HG02623 (cell line): ENCODE data around the gene CAPN2.

Experiments used
- ATAC-seq: cut with Tn5 transposase; IDR thresholded peaks from one replicate; pipeline ENCODE4 v1.9.1; 2021; ENCODE audit warnings: moderate library complexity; ENCODE audit not compliant: unreplicated experiment

CAPN2 gene

DNA sequence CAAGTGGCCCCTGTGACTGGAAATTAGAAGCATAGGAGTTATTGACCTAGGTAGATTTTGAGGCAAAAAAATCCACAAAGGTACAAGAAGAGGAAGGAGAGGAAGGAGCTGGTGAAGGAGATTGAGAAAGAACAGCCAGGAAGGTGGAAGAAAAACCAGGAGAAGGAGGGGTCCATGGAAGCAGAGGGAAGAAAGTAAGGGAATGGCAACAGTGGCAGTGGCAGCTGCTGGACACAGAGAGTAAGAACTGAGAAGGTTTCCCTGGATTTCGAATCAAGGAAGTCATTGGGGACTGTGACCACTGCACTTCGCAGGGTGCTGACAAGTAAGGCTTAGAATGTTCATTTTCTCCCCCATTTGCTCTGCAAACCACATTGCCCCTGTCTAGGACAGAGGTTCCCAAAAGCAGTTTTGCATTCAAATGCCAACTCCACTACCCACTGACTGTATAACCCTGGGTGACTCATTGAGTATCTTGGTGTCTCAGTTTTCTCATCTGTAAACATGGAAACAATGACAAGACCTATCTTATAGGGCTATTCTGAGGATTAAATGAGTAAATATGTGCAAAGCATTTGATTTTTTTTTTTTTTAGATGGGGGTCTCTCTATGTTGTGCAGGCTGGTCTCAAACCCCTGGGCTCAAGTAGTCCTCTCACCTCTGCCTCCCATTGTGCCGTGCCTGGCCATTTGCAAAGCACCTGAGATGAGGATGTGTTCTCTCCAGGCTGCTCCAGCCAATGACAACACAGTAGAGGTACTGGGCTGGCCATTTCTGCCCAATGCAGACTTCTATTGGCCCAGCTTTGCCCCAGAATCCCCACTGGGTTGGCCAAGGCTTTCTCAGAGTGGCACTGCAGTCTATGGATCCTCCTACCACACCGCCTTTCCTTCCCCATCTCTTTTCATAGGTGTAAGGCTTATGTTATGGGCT lies 9.3 kb upstream of the CAPN2 start:
- no peak for ATAC-seq

DNA sequence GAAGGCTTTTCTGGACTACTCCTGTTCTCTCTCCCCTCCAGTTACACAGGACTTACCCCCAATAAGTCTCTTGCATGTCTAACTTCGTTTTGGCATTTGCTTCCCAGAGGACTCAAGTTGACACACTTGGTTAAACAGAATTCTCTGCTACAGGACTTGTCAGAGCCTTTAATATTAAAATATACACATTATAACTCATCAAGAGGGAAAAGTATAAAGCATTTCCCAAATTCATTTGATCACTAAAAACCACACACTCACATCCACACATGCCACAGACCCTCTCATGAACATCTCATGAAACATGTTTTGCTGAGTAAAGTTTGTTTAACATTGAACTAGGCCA lies 8.7 kb upstream of the CAPN2 start:
- ATAC-seq, result no peak

DNA sequence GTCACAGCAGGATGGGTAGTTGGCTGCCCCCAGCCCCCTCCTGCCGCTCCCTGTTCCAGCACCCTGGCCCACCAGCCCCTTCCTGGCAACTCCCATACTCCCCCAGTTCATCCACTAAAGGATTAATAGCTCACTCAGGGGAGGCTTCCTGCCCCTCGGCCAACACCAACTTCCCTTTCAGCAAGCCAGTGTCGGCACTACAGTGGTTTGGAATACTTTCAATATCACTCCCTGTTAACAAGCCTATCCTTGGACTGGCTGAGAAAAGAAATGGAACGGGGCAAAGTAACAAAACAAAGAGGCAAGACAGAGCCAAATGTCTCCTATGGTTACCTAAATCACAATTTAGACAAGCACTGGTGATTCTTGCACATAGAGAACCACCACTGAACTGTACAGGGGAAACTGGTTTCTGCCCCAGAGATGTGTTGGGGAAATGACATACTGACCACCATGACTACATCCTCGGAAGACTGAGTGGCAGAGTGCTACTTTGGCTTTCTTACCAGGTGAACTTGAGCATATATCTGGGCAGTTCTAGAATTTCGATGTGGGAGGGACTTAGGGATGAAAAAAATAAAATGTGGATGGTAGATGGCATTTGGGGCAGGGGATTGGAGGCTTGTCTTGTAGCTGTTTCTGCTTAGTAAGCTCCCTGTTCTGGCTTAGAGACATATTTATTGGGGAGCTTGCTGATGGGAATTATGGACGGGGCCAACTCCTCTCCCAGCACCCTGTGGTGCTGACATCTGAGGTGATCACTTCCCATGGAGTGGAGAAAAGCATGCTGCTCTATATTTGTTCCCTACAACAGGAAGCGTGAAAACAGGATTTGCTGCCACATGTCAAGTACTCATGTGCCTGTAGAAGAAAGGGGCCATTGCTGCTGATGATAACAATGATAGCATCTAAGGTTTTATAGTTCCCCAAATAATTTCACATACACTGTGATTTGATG lies 7.1 kb upstream of the CAPN2 start:
- no peak for ATAC-seq

DNA sequence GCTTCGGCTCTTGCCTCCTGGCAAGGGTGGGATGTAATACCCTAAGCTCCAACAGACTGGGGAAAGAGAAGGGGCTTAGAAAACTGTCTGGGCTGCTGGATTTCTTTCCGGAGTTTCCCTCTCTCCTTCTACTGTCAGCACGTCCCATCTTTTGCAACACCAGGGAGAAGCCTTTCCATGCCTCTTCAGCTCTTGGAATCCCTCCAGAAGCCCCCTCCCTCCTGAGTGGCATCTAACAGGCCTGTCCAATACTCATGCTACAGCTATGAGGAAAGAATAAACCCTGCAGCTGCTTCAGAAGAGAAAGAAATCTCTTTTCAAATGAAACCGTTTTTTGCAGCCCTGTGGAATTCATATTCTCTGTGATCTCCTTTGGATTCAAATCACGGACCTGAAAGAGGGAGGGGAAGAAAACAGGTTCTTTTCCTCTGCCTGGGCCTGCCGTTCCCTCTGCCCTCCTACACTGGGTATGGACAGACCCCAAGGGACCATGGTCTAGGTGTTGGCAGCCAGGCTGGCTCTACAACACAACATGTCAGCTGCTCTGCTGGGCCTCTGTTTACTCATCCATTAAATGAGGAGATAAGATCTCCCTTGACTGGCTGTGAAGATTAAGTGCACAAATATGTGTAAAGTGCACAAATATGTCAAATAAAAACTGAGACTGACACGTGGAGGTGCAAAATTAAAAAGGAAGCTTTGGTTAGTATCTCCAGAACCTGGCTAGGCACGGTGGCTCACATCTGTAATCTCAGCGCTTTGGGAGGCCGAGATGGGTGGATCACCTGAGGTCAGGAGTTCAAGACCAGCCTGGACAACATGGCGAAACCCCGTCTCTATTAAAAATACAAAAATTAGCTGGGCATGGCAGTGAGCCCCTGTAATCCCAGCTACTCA lies 6.0 kb upstream of the CAPN2 start:
- no peak for ATAC-seq

DNA sequence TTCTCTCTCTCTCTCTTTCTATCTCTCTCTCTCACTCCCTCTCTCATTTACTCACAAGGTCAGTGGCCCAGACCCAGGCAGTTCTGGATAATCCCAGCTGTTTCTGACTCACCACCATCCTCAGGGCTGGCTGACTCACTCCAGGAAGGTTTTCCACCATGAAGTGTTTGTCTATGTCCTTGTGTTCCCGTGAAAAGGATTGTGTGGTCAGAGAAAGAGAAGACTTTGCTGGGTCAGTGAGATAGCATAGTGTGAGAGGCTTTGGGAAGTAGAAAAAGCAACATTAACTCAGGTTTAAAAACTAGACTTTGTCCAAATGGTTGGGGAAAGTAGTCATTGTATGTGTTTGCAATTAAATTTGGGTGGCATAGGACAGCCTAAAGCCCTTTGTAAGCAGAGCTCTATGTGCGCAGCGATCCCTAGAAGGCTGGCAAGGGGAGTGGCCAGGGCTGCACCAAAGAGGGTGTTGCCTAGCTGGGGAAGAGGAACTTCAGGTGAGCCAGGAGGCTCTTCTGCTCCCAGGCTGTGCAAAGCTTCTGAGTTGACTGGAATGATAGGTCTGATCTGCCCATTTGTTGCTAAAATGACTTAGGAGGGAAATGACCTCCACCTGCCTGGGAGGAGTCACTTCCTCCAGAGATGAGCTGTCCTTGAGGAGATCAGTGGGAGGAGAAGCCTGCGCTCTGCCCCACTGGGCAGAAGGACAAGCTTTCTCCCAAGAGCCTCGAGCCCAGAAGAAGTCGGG lies 4.9 kb upstream of the CAPN2 start:
- no peak for ATAC-seq

DNA sequence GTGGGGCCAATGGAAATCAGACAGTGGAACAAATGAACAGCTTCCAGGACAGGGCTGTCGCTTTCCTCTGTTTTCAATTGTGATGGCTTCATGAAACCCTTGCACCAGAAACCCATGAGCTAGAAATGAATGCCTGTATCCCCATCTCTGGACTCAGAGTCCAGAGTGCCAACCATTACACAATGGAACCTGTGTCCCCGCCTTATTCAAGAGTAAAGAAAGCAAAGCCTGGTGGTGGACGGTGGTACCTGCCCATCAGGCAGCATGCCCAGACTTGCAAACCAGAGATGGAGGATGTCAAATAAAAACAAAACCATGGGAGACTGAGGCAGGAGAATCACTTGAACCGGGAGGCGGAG lies 4.4 kb upstream of the CAPN2 start:
- ATAC-seq, result no peak

DNA sequence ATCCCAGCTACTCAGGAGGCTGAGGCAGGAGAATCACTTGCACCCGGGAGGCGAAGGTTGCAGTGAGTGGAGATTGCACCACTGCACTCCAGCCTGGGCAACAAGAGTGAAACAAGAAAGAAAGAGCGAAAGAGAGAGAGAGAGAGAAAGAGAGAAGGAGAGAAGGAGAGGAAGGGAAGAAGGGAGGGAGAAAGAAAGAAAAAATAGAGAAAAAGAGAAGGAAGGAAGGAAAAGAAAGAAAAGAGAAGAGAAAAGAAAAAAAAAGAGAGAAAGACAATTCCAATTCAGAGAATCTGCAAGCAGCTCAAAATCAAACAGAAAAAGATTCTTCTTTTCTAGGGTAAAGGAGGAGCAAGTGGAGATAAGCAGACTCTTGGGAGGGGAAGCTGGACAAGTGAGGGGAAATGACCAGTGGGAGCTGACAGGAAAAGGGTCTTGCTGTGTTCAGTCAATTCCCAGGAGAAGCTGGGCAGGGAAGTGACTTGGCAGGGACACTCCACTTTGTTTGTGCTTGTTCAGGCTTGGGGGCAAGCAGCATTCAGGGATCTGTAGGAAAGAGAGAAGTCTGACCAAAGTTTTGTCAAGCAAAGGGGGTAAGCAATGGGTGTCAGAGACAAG lies 3.6 kb upstream of the CAPN2 start:
- no peak for ATAC-seq

DNA sequence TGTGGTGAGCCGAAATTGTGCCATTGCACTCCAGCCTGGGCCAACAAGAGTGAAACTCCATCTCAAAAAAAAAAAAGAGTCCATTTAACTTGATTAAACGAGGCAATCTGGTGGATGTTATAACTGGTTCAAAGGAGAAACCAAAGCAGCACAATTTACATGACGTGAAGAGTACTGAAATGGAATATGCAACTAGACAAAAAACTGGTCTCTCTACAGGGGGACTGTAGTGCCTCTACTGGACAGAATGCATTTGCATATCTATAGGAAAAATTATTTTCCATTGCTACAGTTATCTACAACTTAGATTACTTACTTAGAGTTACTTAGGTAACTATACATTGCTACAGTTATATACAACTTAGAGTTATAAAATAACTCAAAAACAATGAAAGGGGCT lies 2.7 kb upstream of the CAPN2 start:
- no peak for ATAC-seq

DNA sequence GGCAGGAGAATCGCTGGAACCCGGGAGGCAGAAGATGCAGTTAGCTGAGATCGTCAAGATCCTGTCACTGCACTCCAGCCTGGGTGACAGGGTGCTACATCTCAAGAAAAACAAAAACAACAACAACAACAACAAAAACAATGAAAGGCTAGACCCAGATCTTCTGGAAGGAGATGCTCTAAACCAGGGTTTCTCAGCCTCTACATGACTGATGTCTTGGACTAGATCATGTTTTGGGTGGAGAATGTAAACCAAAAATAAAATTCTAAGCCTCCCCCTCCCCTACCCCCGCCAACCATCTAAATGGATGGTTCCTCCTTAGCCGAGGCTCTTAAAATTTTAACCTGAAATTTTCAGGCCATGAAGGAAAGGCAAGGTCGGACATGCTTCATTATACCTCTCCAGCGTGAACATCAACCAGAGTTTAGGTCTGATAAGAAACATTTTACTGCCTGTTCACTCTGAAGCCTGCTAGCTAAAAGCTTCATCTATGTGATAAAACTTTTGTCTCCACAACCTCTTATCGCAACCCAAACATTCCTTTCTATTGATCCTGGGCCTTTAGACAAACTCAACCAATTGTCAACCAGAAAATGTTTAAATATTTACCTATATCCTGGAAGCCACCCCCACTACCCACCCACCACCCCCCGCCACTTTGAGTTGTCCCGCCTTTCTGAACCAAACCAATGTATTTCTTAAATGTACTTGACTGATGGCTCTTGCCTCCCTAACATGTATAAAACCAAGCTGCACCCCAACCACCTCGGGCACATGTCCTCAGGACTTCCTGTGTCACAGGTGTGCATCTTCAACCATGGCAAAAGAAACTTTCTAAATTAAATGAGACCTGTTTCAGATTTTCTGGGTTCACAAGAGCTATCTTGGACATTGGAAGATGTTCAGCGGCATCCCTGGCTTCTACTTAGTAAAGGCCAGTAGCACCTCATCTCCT lies 1.9 kb upstream of the CAPN2 start:
- no peak for ATAC-seq

DNA sequence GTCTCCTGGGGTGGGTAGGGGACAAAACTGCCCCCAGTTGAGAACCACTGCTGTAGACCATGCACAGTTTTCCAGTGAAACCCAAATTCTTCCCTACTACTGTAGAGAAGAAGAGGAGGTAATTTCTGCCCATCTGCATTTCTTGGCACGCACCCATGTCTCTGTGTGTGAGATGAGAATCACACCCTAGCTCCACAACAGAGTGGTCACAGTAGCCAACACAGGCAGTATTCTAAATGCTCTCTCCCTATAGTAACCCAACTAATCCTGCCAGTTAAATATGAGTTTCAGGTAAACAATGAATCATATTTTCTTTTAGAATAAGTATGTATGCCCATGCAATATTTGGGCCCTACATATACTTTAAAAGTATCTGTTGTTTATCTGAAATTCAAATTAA lies 1.2 kb upstream of the CAPN2 start:
- no peak for ATAC-seq

DNA sequence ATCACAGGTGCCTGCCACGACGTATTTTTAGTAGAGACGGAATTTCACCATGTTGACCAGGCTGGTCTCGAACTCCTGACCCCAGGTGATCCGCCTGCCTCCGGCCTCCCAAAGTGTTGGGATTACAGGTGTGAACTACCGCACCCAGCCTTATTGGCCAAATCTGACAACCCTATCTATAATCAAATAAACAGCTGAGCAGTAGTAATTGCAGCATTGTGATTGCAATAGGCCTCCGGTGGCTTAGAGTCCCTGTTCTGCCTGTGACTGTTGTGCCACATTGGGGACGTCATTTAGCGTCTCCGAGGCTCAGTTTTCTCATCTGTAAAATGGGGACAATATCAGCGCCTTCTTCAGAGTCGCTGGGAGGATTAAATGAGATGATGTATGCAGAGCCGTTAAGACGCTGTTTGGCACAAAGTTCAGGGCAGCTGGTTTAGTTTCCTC lies 569 bp upstream of the CAPN2 start:
- no peak for ATAC-seq

DNA sequence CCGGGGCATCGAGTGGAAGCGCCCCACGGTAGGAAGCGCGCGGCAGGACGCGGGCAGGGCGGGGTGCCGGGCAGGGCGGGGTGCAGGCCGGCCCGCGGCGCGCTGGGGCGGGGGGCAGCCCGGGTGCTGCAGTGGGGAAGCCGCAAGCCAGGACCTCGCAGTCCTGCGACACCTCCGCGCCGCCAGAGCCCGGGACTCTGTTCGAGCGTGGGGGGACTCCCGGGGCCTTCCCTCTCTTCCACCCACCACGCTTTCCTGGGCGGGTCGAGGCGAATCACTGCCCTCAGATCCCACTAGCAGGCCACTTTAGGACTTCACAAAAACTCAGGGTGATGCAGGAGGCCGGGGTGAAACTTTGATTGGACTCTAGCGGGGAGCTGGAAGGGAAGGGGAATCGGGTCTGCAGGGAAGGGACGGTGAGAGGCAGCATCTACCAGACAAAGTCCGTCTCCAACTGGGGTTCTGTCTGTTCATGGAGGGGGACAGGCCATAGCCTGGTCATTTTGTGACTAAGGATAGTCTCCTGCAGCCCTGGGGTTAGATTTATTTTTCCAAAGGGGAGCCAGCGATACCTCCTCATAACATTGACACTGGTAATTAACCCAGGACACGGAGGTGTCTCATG lies 623 bp downstream of the CAPN2 start:
- peak; percentile 18 for ATAC-seq

DNA sequence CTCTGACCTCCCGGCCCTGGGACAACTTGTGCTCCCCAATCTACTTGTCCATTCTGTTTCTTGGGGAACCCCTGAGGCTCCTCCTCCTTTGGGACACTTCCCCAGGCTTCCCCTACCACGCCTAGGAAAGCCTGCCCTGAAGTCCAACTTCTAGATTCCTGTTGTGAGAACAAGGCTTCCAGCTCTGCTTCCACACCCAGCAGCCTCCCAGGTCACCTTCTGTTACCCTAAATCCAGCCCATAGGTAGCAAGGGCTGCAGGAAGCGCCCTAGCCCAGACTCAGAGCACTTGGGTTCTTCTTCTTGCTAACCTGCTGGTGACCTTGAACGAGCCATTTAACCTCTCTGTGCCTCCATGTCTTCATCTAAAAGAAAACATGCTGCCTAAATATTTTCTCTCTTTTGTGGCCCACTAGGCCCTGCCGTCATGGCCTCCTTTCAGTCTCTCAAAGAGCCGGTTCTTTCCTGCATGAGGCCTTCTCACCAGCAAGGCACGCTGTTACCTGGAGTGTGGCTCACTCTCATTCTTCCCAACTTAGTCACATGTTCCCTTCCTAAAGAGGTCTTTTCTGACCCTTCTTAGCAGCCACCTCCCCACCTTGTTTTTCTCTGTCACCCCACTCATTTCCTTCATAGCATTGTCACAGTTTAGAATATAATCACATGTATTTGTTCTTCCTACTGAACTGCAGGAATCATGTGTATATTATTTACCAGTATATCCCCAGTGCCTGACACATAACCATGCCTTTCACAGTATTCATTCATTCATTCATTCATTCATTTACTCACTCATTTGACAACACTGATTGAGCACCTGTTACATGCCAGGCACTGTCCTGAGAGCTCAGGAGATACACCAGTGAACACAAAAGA lies 1.4 kb downstream of the CAPN2 start:
- no peak for ATAC-seq

DNA sequence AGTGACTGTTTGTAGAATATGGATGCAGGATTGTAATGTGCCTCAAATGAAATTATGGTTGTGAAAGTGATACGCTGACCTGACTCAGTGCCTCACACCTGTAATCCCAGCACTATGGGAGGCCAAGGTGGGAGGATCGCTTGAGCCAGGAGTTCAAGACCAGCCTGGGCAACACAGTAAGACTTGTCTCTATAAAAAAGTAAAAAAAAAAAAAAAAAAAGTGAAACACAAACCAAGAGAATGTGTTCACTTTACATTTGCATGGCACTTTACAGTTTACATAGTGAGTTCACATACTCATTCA lies 2.0 kb downstream of the CAPN2 start:
- ATAC-seq, result no peak

DNA sequence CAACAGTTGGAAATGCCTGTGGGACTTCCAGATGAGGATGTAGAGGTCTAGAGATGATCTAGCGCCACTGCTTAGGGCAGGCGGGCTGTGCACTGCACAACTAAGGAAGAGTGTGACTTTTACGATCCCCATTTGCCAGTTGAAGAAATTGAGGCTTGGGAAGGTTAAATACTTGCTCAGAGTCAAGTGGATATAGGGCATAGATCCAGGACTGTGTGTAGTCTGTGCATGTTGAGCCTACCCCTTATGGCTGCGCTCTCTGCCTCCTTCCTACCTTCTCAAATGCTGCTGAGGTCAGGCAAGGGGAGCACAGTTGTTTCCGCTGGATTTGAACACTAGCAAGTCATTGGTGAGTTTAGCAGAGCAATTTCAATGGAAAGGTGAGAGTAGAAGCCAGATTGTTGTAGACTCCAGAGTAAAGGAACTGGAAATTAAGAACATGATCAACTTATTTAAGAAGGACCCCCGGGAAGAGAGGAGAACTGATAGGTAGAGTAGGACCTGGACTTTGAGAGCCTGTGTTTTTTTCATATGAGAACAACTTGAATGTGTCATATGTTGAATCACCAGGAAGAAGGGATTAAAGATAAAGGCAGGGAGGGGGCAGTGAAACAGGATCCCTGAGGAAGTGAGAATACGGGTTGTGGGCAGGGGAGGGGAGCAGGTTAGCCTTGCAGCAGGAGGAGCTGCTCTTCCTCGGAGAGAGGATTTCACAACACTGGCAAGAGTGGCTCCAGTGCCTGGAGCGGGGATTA lies 2.7 kb downstream of the CAPN2 start:
- ATAC-seq, result no peak

DNA sequence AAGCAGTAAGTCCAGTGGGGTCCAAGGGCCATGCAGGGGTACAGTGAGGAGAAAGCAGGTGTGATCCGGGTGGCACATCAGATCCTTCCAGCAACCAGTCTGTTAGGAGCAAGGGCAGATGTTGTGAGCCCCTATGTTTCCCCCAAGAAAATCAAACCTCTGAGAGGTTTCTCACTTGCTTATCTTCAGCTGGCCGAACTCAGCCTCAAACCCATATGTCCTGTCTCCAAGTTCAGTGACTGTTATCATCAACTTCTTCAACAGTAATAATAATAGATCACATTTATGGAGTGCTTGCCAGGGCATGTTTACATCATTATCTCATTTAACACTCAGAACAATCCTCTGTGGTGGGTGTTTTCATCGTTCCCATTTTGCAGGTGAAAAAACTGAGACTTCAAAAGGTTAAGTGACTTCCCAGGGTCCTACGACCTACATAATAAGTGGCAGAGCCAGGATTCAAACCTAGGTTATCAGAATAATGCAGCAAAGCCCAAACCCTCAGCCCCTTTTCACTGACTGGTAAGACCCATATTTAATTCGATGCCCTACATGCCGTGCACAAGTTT lies 3.3 kb downstream of the CAPN2 start:
- ATAC-seq, result no peak
